Kidney (tissue), 14 donors: Measurements from ENCODE around the gene COX10. TPM values are rescaled to one million over a fixed set of nuclear protein-coding genes. Genes with fewer than 3 reads are reported as not detected.
A peak's percentile ranks its signal among the peaks of the same experiment; 100 is the strongest.

Source experiments
- DNase-seq, 5 donors: peaks; one replicate each; pipeline ENCODE4 v3.0.0-alpha.2; 2013 to 2020
- FAIRE-seq: peaks from 2 replicates; lab custom pipeline; 2012; peaks lifted over from hg19 to GRCh38; lab: Jason Lieb, UNC
- H3K27ac ChIP-seq, 2 donors: one replicate each; pipeline ENCODE4 v1.7.0; 2013; ENCODE audit warnings: low read depth in 2 of 2, low read length in 2 of 2, inconsistent platforms in 1 of 2
- H3K27me3 ChIP-seq: one replicate; pipeline ENCODE4 v1.7.1; 2013; ENCODE audit warnings: low read length, inconsistent platforms; ENCODE audit not compliant: control insufficient read depth, insufficient read depth
- H3K36me3 ChIP-seq, 3 donors: one replicate each; pipeline versions ENCODE4 v1.7.0 to v1.7.1; 2013; ENCODE audit warnings: low read length in 3 of 3, control low read depth in 1 of 3, inconsistent platforms in 1 of 3; ENCODE audit not compliant: insufficient read depth in 3 of 3, control insufficient read depth in 2 of 3
- H3K4me1 ChIP-seq, 3 donors: one replicate each; pipeline versions ENCODE4 v1.7.0 to v1.7.1; 2013; ENCODE audit warnings: low read length in 3 of 3, inconsistent platforms in 1 of 3, low read depth in 1 of 3; ENCODE audit not compliant: control insufficient read depth in 2 of 3, insufficient read depth in 2 of 3
- H3K4me3 ChIP-seq, 3 donors: one replicate each; pipeline versions ENCODE4 v1.7.0 to v1.8.1; 2013; ENCODE audit warnings: low read length in 3 of 3, control low read depth in 1 of 3, inconsistent platforms in 1 of 3
- H3K9ac ChIP-seq, 3 donors: one replicate each; pipeline versions ENCODE4 v1.7.0 to v1.7.1; 2013; ENCODE audit warnings: low read length in 3 of 3, control low read depth in 1 of 3, inconsistent platforms in 1 of 3
- H3K9me3 ChIP-seq, 3 donors: one replicate each; pipeline versions ENCODE4 v1.7.0 to v1.7.1; 2013; ENCODE audit warnings: low read length in 3 of 3, control low read depth in 1 of 3, inconsistent platforms in 1 of 3; ENCODE audit not compliant: control insufficient read depth in 2 of 3, insufficient read depth in 1 of 3
- intact Hi-C: fragments of 100-400 bp; cut with DNase I; formaldehyde crosslinking; loops from one replicate; pipeline ENCODE4 v1.11.1; 2022
- polyA plus RNA-seq: library from polyadenylated mRNA; stranded (reverse); fragments of 350-450 nt; fragmentation: Illumina TruSeq; extraction: RNeasy Lipid Tissue Mini Kit (QIAGEN cat#74804); gene quantifications from one replicate; pipeline ENCODE4 v1.2.3, GENCODE V29; 2014; ENCODE audit warnings: low read depth, low replicate concordance; ENCODE audit not compliant: insufficient read depth
- total RNA-seq: library from RNA; stranded (reverse); fragmentation: NEBNext Ultra II Directional; extraction: Animal tissue kit (Norgen Biotek cat#: 25700); gene quantifications from one replicate; pipeline ENCODE4 v1.2.1, GENCODE V29; 2021
- TF ChIP-seq, protein P1 (sequence below): IDR thresholded peaks from 3 replicates; pipeline ENCODE4 v1.5.1; 2012; ENCODE audit warnings: mild to moderate bottlenecking, moderate library complexity, borderline replicate concordance; ENCODE audit not compliant: insufficient read depth; ENCODE audit errors: extremely low read depth
- donor health status: control.
- donor health status: control.
- donor health status: control.
- donor health status: control.
- donor health status: control.
- donor health status: DM: yes; HTN: yes; CAD: no.
- donor health status: Normal renal cell carcinoma (clear cell type).

COX10 gene
- total and polyA plus RNA-seq, 2 donors from 2014 or later = 14.2 to 18.0 TPM

DNA sequence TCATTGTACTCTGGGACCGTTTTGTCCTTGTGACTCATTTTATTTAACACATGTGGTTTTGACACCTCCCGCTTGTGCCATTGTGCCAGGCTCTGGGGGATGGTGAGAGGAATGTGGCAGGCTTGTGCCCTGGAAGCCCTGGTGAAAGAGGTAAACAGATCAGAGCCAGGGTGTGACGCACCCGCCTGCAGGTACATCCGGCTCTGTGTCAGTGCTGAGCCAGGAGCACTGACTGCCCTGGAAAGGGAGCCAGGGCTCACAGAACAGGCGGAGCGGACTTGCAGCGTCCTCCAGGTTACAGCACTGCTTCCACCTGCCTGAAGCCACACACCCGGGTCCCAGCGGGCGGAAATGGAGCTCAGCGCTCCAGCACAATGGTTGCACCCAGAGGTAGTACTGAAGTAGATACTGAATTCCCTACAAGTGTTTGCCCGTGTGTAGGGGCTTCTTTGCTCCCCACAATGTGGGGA lies 136.7 kb downstream of the COX10 start:
- no peaks in the 10 kb centered on the region for H3K27me3 ChIP-seq
- H3K9ac ChIP-seq = no peak overlapping the region
- TF ChIP-seq, protein P1, sequence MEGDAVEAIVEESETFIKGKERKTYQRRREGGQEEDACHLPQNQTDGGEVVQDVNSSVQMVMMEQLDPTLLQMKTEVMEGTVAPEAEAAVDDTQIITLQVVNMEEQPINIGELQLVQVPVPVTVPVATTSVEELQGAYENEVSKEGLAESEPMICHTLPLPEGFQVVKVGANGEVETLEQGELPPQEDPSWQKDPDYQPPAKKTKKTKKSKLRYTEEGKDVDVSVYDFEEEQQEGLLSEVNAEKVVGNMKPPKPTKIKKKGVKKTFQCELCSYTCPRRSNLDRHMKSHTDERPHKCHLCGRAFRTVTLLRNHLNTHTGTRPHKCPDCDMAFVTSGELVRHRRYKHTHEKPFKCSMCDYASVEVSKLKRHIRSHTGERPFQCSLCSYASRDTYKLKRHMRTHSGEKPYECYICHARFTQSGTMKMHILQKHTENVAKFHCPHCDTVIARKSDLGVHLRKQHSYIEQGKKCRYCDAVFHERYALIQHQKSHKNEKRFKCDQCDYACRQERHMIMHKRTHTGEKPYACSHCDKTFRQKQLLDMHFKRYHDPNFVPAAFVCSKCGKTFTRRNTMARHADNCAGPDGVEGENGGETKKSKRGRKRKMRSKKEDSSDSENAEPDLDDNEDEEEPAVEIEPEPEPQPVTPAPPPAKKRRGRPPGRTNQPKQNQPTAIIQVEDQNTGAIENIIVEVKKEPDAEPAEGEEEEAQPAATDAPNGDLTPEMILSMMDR = no peak
- FAIRE-seq (no peak), DNase-seq (peak in 1 of 5 donors; percentile 91)
- no peak overlapping the region for H3K4me3 ChIP-seq
- no peaks in the 10 kb centered on the region for H3K4me1 ChIP-seq
- H3K27ac ChIP-seq = no peak overlapping the region
- H3K9me3 ChIP-seq = no peaks in the 10 kb centered on the region
- H3K36me3 ChIP-seq = peaks cover 0 to 3% (median 0%) of the 10 kb centered on the region in 3 donors
- intact Hi-C loops = no loop called here

DNA sequence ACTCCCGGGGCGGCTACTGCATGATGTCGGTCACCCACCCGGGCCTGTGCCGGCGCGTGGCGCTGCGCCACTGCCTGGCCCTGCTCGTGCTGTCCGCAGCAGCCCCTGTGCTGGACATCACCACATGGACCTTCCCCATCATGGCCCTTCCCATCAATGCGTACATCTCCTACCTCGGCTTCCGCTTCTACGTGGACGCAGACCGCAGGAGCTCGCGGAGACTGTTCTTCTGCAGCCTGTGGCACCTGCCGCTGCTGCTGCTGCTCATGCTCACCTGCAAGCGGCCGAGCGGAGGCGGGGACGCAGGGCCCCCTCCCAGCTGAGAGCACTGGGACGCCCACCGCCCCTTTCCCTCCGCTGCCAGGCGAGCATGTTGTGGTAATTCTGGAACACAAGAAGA lies 137.6 kb downstream of the COX10 start:
- no peaks in the 10 kb centered on the region for H3K9me3 ChIP-seq
- DNase-seq = no peak
- no peak overlapping the region for H3K27ac ChIP-seq

DNA sequence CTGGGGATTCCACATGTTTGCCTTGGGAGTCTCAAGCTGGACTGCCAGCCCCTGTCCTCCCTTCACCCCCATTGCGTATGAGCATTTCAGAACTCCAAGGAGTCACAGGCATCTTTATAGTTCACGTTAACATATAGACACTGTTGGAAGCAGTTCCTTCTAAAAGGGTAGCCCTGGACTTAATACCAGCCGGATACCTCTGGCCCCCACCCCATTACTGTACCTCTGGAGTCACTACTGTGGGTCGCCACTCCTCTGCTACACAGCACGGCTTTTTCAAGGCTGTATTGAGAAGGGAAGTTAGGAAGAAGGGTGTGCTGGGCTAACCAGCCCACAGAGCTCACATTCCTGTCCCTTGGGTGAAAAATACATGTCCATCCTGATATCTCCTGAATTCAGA lies 138.5 kb downstream of the COX10 start:
- Histone ChIP-seq H3K4me1 (no peaks in the 10 kb centered on the region), H3K27ac (no peak overlapping the region), H3K9ac (no peak overlapping the region), H3K4me3 (no peak overlapping the region), H3K27me3 (no peaks in the 10 kb centered on the region), H3K36me3 (peaks cover 0 to 3% (median 0%) of the 10 kb centered on the region in 3 donors), H3K9me3 (no peaks in the 10 kb centered on the region)
- TF ChIP-seq, protein P1 = no peak
- no peak for FAIRE-seq
- intact Hi-C loops = no loop called here
- DNase-seq = no peak

More for the DNA sequence above, 137.6 kb downstream of the COX10 start:
- no peak overlapping the region for H3K4me3 ChIP-seq
- intact Hi-C loops = no loop called here
- H3K4me1 ChIP-seq = no peaks in the 10 kb centered on the region
- no peak overlapping the region for H3K9ac ChIP-seq
- H3K36me3 ChIP-seq = peaks cover 0 to 3% (median 0%) of the 10 kb centered on the region in 3 donors
- TF ChIP-seq, protein P1 = no peak
- no peaks in the 10 kb centered on the region for H3K27me3 ChIP-seq
- FAIRE-seq = no peak

DNA sequence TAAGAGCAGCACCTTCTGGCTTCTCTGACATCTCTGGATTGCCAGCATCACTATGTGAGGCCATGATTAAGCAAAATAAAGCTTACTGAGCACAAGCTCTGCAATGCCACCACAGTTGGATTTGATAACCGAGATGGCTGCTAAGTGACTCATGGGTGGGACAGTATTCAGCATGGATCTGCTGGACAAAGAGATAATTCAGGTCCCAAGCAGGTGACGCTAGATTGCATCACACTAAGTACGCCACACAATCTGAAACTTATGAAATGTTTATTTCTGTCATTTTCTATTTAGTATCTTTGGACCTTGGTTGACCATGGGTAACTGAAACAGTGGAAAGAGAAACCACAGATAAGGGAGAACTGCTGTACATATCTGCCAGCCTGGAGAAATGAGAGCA lies 139.9 kb downstream of the COX10 start:
- H3K9ac ChIP-seq = no peak overlapping the region
- TF ChIP-seq, protein P1 = no peak
- no peaks in the 10 kb centered on the region for H3K27me3 ChIP-seq
- no peak for FAIRE-seq
- intact Hi-C loops = no loop called here
- no peaks in the 10 kb centered on the region for H3K4me1 ChIP-seq
- H3K36me3 ChIP-seq = peaks cover 0 to 3% (median 0%) of the 10 kb centered on the region in 3 donors
- no peak overlapping the region for H3K4me3 ChIP-seq
- no peaks in the 10 kb centered on the region for H3K9me3 ChIP-seq
- no peak for DNase-seq
- no peak overlapping the region for H3K27ac ChIP-seq
